Measurements from ENCODE around the gene KCP.
"Not testable (repeated sequence)": the region's sequence is repeated elsewhere in the genome, so short reads cannot be mapped to it uniquely, and the experiment has no call there.

Gene KCP

GRCh38 chr7:128920913-128921582, 10.5 kb upstream of the KCP start:
- DNase-seq, result no peak

- no peak for DNase-seq
Measured at GRCh38 chr7:128919881-128920799, 9.6 kb upstream of the KCP start.

GRCh38 chr7:128919241-128919640, 8.7 kb upstream of the KCP start:
- DNase-seq, result no peak

- DNase-seq, result no peak
Measured at GRCh38 chr7:128918016-128918665, 7.6 kb upstream of the KCP start.

- DNase-seq, result no peak
Measured at GRCh38 chr7:128917122-128917521, 6.6 kb upstream of the KCP start.

DNA sequence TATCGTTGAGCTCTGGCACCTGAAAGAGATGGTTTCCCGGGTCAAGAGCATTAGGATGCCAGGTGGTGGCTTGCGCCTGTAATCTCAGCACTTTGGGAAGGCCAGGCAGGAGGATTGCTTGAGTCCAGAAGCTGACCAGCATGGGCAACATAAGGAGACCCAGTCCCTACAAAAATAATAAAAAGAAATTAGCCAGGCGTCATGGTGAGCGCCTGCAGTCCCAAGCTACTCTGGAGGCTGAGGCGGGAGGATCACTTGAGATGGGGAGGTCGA, 6.1 kb upstream of the KCP start:
- no peak for DNase-seq

DNA sequence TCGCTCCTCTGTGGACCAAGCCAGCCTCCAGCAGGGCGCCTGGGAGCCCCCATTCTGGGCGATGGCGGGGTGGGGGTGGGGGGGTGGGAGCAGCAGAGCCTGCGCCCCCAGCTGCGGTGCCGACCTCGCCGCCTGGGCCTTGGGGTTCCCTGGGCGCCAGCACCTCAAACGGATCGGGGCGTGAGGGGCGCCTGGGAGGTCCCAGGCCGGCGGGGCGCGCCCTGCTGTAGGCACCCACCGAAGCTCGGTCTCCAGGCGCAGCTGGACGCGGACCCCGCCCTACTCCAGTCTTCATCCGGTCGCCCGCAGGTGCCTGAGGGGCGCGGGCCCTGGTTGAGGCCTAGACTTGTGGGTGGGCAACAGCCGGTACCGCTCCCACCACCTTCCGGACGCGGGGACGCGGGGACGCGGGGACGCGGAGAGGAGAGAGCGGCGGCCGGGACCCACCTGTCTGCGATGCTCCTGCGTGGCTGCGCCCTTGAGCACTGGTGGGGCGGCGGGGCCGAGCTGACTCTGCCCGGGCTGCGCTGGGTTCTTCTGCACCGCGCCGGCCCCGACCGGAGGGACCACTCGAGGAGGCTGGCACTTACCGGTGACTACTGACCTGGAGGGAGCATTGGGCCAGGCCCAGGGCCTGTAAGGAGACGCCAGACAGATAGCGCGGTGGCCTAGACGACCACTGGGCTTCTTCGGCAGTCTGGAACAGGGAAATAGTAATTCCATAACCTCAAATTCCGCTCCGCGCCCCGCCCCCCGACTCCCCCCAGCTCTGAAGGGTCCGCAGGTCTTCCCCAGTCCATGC, 5.5 kb upstream of the KCP start:
- DNase-seq, result no peak

DNA sequence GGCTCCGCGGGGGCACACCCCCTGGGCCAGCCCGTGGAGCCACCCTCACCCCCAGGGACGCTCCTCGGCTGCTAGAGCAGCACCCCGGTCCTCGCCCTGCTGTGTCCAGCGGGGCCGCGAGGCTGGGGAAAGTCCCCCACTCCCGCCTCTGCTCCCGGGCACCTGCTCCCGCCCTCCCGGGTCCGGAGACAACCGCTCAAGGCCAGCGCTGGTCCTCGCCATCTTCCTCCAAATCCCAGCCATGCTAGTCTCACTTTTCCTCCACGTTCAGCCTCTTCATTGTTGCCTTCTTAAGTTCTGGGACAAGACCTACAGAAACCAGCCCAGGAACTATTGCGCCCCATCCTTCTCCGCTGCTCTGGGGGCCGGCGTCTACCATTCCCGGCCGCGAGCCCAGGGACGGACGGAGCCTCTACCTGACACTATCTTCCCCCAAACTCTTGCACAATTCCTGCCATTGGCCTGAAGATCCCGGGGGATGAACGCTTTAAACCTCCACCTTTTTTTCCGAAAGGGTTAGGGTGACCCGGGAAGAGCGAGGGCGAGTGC, 4.8 kb upstream of the KCP start:
- DNase-seq, result no peak

- no peak for DNase-seq
Measured at GRCh38 chr7:128914566-128915151, 4.2 kb upstream of the KCP start.

- DNase-seq, result no peak
Measured at GRCh38 chr7:128913870-128914565, 3.5 kb upstream of the KCP start.

GRCh38 chr7:128912709-128913495, 2.4 kb upstream of the KCP start:
- DNase-seq, result not testable (repeated sequence)

GRCh38 chr7:128912281-128912680, 1.8 kb upstream of the KCP start:
- DNase-seq, result no peak

DNA sequence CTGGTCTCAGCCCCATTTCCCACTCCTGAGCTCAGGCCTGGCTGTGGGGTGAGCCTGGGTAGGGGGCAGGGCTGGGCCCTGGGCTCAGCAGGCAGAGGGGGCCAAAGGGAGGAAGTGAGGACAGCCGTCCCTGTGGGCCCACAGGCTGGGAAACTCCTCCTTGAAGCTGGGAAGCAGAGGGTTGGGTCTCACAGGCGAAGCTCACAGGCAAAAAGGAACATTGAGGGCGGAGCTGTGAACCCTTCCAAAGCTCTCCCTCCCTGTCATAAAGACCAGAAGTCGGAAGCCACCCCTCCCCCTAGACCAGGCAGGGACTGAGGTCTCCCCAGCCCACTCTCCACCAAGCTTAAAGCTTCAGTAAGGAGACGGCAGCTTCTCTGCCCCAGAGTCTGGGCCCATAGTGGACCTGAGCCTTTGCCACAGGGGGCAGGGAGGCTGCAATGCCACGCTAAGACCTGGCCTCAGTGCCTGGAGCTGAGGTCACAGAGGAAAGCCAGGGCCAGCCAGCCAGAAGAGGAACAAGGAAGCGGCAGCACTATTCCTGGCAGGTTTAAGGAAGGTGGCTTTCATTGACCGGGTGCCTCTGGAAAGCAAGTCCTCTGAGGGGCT, 1.0 kb upstream of the KCP start:
- no peak for DNase-seq

GRCh38 chr7:128909625-128910568, 612 bp downstream of the KCP start:
- DNase-seq, result no peak

- no peak for DNase-seq
Measured at GRCh38 chr7:128908750-128909624, 1.5 kb downstream of the KCP start.

DNA sequence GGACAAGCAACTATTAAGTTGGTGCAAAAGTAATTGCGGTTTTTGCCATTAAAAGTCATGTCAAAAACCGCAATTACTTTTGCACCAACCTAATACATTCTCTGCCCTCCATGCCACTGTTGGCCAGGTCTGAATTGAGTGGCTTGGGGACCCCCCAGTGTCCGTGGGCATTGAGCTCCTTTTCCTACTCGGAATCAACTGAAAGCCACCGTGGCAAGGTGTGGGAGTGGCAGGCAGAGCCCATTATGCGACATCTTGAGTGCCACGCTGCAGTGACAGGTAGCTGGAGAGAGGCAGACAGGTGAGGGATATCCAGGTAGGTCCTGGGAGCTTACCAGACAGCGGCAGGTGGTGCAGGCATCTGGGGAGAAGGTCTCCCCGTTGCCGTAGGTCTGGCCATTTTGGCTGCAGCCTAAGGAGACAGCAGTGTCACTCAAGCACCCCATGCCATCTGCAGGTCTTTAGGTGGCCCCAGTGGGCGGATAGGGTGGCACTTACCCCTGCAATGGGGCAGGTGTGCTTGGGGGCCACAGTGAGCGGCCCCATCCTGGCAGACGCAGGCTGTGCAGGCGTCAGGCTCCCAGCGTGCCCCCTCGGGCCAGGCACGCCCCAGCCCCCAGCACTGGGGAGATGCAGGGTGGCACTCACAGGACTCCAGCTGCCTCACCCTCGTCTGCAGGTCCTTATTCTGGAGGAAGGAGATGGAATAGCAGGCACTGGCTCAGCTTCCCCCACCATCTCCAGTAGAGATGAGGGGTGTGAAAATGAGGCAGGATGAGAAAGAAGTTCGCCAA, 3.5 kb downstream of the KCP start:
- DNase-seq, result no peak

GRCh38 chr7:128906001-128906765, 4.3 kb downstream of the KCP start:
- DNase-seq, result no peak
